WTC11 (cell line): ENCODE measurements around the gene ATXN2L.

Experiments used
- ETV6 ChIP-seq: sonication (generic); formaldehyde crosslinking; IDR thresholded peaks from 2 replicates; pipeline ENCODE4 v1.8.1; 2022; ENCODE audit warnings: mild to moderate bottlenecking, missing genetic modification reagents
- IRF2 ChIP-seq: sonication (generic); formaldehyde crosslinking; IDR thresholded peaks from 2 replicates; pipeline ENCODE4 v1.8.0; 2022; ENCODE audit warnings: low read depth, missing genetic modification reagents, borderline replicate concordance
- KAT7 ChIP-seq: sonication (generic); formaldehyde crosslinking; IDR thresholded peaks from 2 replicates; pipeline ENCODE4 v1.8.1; 2023; ENCODE audit warnings: missing genetic modification reagents, mild to moderate bottlenecking, borderline replicate concordance
- NR1H2 ChIP-seq: sonication (generic); formaldehyde crosslinking; IDR thresholded peaks from 2 replicates; pipeline ENCODE4 v1.9.0; 2021; ENCODE audit warnings: mild to moderate bottlenecking, moderate library complexity, missing genetic modification reagents
- NR2C2 ChIP-seq: sonication (generic); formaldehyde crosslinking; IDR thresholded peaks from 2 replicates; pipeline ENCODE4 v1.8.0; 2022; ENCODE audit warnings: mild to moderate bottlenecking, missing genetic modification reagents
- SP1 ChIP-seq: sonication (generic); formaldehyde crosslinking; conservative IDR thresholded peaks from 2 replicates; pipeline ENCODE4 v1.8.1; 2022; ENCODE audit warnings: missing genetic modification reagents
- ZNF232 ChIP-seq: sonication (generic); formaldehyde crosslinking; IDR thresholded peaks from 2 replicates; pipeline ENCODE4 v1.8.0; 2022; ENCODE audit warnings: mild to moderate bottlenecking, missing genetic modification reagents
- TF ChIP-seq, protein P1 (sequence below): fragments of 200-600 bp; IDR thresholded peaks from 2 replicates; pipeline ENCODE4 v1.8.0; 2022; ENCODE audit warnings: antibody characterized with exemption
- TF ChIP-seq, protein P2 (sequence below): sonication (generic); formaldehyde crosslinking; IDR thresholded peaks from 2 replicates; pipeline ENCODE4 v1.8.1; 2023; ENCODE audit warnings: mild to moderate bottlenecking, missing genetic modification reagents

DNA sequence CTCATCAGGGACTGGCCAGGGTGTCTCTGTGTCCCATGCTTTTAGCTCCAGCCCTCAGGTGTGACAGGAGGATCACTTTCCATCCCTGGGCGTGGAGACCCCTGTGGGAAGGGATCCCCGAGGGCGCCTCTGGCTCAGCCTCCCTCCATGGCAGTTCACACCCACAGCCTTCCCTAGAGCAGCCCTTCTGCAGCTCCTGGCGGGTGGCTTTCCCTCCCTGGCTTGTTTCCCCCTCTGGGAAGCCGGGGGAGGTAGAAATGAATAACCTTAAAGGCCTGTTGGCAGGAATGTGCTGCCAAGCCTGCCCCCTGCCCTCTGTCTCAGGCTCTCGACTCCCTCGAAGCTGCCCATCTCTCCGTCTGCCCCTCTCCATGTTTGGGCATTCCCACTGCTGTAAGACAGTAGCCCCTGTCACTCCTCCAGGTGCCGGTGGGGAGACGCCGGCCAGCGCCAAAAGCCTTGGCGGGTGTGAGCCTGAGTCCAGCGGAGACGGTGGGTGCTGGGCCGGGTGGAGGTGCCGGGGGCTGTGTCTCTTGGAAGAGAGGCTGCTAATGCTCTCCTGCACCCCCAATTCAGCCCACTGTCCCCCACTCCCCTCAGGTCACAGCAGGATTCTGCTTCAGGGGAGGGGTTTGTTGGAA, 53.3 kb downstream of the ATXN2L start:
- no peak for TF ChIP-seq NR2C2 (CRISPR knock-in tag)
- TF ChIP-seq, protein P1, sequence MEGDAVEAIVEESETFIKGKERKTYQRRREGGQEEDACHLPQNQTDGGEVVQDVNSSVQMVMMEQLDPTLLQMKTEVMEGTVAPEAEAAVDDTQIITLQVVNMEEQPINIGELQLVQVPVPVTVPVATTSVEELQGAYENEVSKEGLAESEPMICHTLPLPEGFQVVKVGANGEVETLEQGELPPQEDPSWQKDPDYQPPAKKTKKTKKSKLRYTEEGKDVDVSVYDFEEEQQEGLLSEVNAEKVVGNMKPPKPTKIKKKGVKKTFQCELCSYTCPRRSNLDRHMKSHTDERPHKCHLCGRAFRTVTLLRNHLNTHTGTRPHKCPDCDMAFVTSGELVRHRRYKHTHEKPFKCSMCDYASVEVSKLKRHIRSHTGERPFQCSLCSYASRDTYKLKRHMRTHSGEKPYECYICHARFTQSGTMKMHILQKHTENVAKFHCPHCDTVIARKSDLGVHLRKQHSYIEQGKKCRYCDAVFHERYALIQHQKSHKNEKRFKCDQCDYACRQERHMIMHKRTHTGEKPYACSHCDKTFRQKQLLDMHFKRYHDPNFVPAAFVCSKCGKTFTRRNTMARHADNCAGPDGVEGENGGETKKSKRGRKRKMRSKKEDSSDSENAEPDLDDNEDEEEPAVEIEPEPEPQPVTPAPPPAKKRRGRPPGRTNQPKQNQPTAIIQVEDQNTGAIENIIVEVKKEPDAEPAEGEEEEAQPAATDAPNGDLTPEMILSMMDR = no peak
- no peak for TF ChIP-seq IRF2
- no peak for TF ChIP-seq ETV6
- TF ChIP-seq, protein P2, sequence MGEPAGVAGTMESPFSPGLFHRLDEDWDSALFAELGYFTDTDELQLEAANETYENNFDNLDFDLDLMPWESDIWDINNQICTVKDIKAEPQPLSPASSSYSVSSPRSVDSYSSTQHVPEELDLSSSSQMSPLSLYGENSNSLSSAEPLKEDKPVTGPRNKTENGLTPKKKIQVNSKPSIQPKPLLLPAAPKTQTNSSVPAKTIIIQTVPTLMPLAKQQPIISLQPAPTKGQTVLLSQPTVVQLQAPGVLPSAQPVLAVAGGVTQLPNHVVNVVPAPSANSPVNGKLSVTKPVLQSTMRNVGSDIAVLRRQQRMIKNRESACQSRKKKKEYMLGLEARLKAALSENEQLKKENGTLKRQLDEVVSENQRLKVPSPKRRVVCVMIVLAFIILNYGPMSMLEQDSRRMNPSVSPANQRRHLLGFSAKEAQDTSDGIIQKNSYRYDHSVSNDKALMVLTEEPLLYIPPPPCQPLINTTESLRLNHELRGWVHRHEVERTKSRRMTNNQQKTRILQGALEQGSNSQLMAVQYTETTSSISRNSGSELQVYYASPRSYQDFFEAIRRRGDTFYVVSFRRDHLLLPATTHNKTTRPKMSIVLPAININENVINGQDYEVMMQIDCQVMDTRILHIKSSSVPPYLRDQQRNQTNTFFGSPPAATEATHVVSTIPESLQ (CRISPR knock-in tag) = no peak
- TF ChIP-seq NR1H2 = no peak
- TF ChIP-seq ZNF232 (CRISPR knock-in tag) = no peak
- no peak for TF ChIP-seq SP1
- no peak for TF ChIP-seq KAT7 (CRISPR knock-in tag)
